UCSD-AML1 (cell line): ENCODE measurements around the gene PKD2L1.
"Not testable (repeated sequence)": the region's sequence is repeated elsewhere in the genome, so short reads cannot be mapped to it uniquely, and the experiment has no call there.

ENCODE experiments used
- DNase-seq: peaks from one replicate; lab custom pipeline; 2025; ENCODE audit not compliant: unreplicated experiment; lab: John Stamatoyannopoulos, UW

The PKD2L1 gene

GRCh38 chr10:100334762-100335161, 4.7 kb upstream of the PKD2L1 start:
- DNase-seq: no peak

- no peak for DNase-seq
Measured at GRCh38 chr10:100333661-100334440, 3.8 kb upstream of the PKD2L1 start.

GRCh38 chr10:100333106-100333505, 3.1 kb upstream of the PKD2L1 start:
- DNase-seq: no peak

GRCh38 chr10:100328198-100328597, 1.8 kb downstream of the PKD2L1 start:
- no peak for DNase-seq

- no peak for DNase-seq
Measured at GRCh38 chr10:100327718-100328009, 2.4 kb downstream of the PKD2L1 start.

- DNase-seq: peak; percentile 37
Measured at GRCh38 chr10:100327007-100327717, 2.9 kb downstream of the PKD2L1 start.

- DNase-seq: peak; percentile 18
Measured at GRCh38 chr10:100325158-100325557, 4.9 kb downstream of the PKD2L1 start.

GRCh38 chr10:100319707-100320402, 10.2 kb downstream of the PKD2L1 start:
- no peak for DNase-seq

- no peak for DNase-seq
Measured at GRCh38 chr10:100318207-100318606, 11.8 kb downstream of the PKD2L1 start.

GRCh38 chr10:100315615-100316014, 14.4 kb downstream of the PKD2L1 start:
- DNase-seq: no peak

- no peak for DNase-seq
Measured at GRCh38 chr10:100311298-100311697, 18.7 kb downstream of the PKD2L1 start.

- DNase-seq: no peak
Measured at GRCh38 chr10:100307684-100308083, 22.3 kb downstream of the PKD2L1 start.

- no peak for DNase-seq
Measured at GRCh38 chr10:100306861-100307260, 23.2 kb downstream of the PKD2L1 start.

- no peak for DNase-seq
Measured at GRCh38 chr10:100304414-100304813, 25.6 kb downstream of the PKD2L1 start.

- no peak for DNase-seq
Measured at GRCh38 chr10:100303724-100304319, 26.2 kb downstream of the PKD2L1 start.

GRCh38 chr10:100301123-100301522, 28.9 kb downstream of the PKD2L1 start:
- not testable (repeated sequence) for DNase-seq

- DNase-seq: no peak
Measured at GRCh38 chr10:100297242-100297641, 32.8 kb downstream of the PKD2L1 start.

GRCh38 chr10:100293066-100293465, 37.0 kb downstream of the PKD2L1 start:
- no peak for DNase-seq

GRCh38 chr10:100292300-100292699, 37.7 kb downstream of the PKD2L1 start:
- DNase-seq: not testable (repeated sequence)

- DNase-seq: no peak
Measured at GRCh38 chr10:100291356-100291755, 38.7 kb downstream of the PKD2L1 start.

- DNase-seq: no peak
Measured at GRCh38 chr10:100289641-100290040, 40.4 kb downstream of the PKD2L1 start.

GRCh38 chr10:100288196-100288595, 41.8 kb downstream of the PKD2L1 start:
- DNase-seq: no peak
